AG10803 (cell line): ENCODE results near the gene YIF1A.

Experiments used
- DNase-seq: peaks from one replicate; pipeline ENCODE4 v3.0.0; 2010; ENCODE audit warnings: low read depth
- H3K4me3 ChIP-seq: 2 replicates; pipeline ENCODE4 v1.5.1; 2011; ENCODE audit warnings: mild to moderate bottlenecking, low read length, control low read depth
- CTCF ChIP-seq: conservative IDR thresholded peaks from 2 replicates; pipeline ENCODE4 v1.5.1; 2011; ENCODE audit warnings: mild to moderate bottlenecking, low read length, control low read depth, inconsistent platforms

YIF1A gene

GRCh38 chr11:66316849-66317251 lies 27.9 kb upstream of the YIF1A start, which contains the start of gene CD248:
CD248 (minus strand) TSS chr11:66317044; CDS start chr11:66317027, 17 bp downstream.
- peak within 1 kb of the TSS; percentile 93 for H3K4me3 ChIP-seq

GRCh38 chr11:66315921-66316811 lies 27.2 kb upstream of the YIF1A start:
- H3K4me3 ChIP-seq: peak overlapping the region; percentile 93
- DNase-seq: no peak

More at GRCh38 chr11:66316849-66317251, 27.9 kb upstream of the YIF1A start, which contains the start of gene CD248:
- DNase-seq: peak; percentile 84
- TF ChIP-seq CTCF: no peak

GRCh38 chr11:66315498-66315885 lies 26.5 kb upstream of the YIF1A start:
- H3K4me3 ChIP-seq: peak overlapping the region; percentile 93
- TF ChIP-seq CTCF: no peak
- no peak for DNase-seq

More at GRCh38 chr11:66315921-66316811, 27.2 kb upstream of the YIF1A start:
- no peak for TF ChIP-seq CTCF

- no peak for DNase-seq
- no peak for TF ChIP-seq CTCF
- H3K4me3 ChIP-seq: peak overlapping the region; percentile 93
Observed at GRCh38 chr11:66314561-66315497, 25.9 kb upstream of the YIF1A start.

GRCh38 chr11:66314186-66314501 lies 25.2 kb upstream of the YIF1A start:
- TF ChIP-seq CTCF: no peak
- DNase-seq: no peak
- H3K4me3 ChIP-seq: peak overlapping the region; percentile 93

- DNase-seq: peak; percentile 53
- peak; percentile 40 for TF ChIP-seq CTCF
- H3K4me3 ChIP-seq: peak overlapping the region; percentile 93
Observed at GRCh38 chr11:66313321-66314185, 24.6 kb upstream of the YIF1A start.
